B cell (primary cell): ENCODE measurements around the gene TOR1AIP1. TPM values are rescaled to one million over a fixed set of nuclear protein-coding genes. Genes with fewer than 3 reads are reported as not detected.

Source experiments
- ATAC-seq: fragments of 200-7000 bp; cut with Tn5 transposase; one replicate; pipeline ENCODE4 v1.10.0; 2021; ENCODE audit warnings: low read depth, mild to moderate bottlenecking, moderate number of reproducible peaks, moderate library complexity
- CTCF ChIA-PET: fragments of 350-600 bp; sonication (Branson Sonifier 250); formaldehyde crosslinking; loops from one replicate; lab custom pipeline; 2021; ENCODE audit warnings: antibody characterized with exemption, inconsistent platforms; lab: Charles Lee
- POLR2A ChIA-PET: fragments of 350-600 bp; sonication (Branson Sonifier 250); formaldehyde crosslinking; loops from one replicate; lab custom pipeline; 2021; ENCODE audit warnings: antibody characterized with exemption; lab: Charles Lee
- DNase-seq: peaks from one replicate; pipeline ENCODE4 v3.0.0; 2013
- H2AFZ ChIP-seq: 2 replicates; pipeline ENCODE4 v1.6.1; 2012; ENCODE audit warnings: mild to moderate bottlenecking, low read depth, low read length; ENCODE audit not compliant: insufficient read depth, poor library complexity, severe bottlenecking
- H3K27ac ChIP-seq, 2 donors: 1 replicate in 1 of 2; 2 replicates in 1 of 2; pipeline ENCODE4 v1.5.1; 2012 to 2013; ENCODE audit warnings: low read length in 2 of 2, mild to moderate bottlenecking in 2 of 2, moderate library complexity in 1 of 2
- H3K27me3 ChIP-seq, 4 experiments: fragments of 200-600 bp in 1 of 4; sonication (generic) in 1 of 4; replicated peaks in 1 of 4; 1 replicate in 2 of 4; 2 replicates in 2 of 4; pipeline versions ENCODE4 v1.6.1 to v1.7.0; 2013 to 2016; ENCODE audit warnings: low read length in 3 of 4, mild to moderate bottlenecking in 2 of 4, mixed read lengths in 1 of 4, moderate library complexity in 1 of 4; ENCODE audit not compliant: insufficient read depth in 4 of 4, control insufficient read depth in 3 of 4; ENCODE audit errors: control extremely low read depth in 1 of 4
- H3K36me3 ChIP-seq, 2 experiments: replicated peaks in 1 of 2; 1 replicate in 1 of 2; 2 replicates in 1 of 2; pipeline versions ENCODE4 v1.6.1 to v1.7.1; 2013; ENCODE audit warnings: low read length in 1 of 2; ENCODE audit not compliant: insufficient read depth in 2 of 2, control insufficient read depth in 1 of 2; ENCODE audit errors: control extremely low read depth in 1 of 2, extremely low read depth in 1 of 2
- H3K4me1 ChIP-seq, 2 donors: fragments of 200-600 bp in 1 of 2; sonication (generic) in 1 of 2; 1 replicate in 1 of 2; 2 replicates in 1 of 2; pipeline versions ENCODE4 v1.5.1 to v1.6.1; 2013 to 2017; ENCODE audit warnings: low read length in 2 of 2; ENCODE audit not compliant: control insufficient read depth in 2 of 2, insufficient read depth in 2 of 2
- H3K4me2 ChIP-seq: replicated peaks from 2 replicates; pipeline ENCODE3; 2012; ENCODE audit warnings: mild to moderate bottlenecking, low read depth, low read length; ENCODE audit not compliant: poor library complexity, severe bottlenecking
- H3K4me3 ChIP-seq, 5 experiments: fragments of 200-600 bp in 1 of 5; sonication (generic) in 1 of 5; 1 replicate in 3 of 5; 2 replicates in 2 of 5; pipeline versions ENCODE4 v1.5.1 to v1.7.0; 2011 to 2016; ENCODE audit warnings: low read length in 4 of 5, mild to moderate bottlenecking in 4 of 5, low read depth in 2 of 5, control low read depth in 1 of 5, moderate library complexity in 1 of 5; ENCODE audit not compliant: insufficient read depth in 1 of 5; ENCODE audit errors: control extremely low read depth in 1 of 5, extremely low read depth in 1 of 5
- H3K79me2 ChIP-seq: fragments of 200-600 bp; sonication (generic); one replicate; pipeline ENCODE4 v1.6.0; 2016; ENCODE audit warnings: low read length; ENCODE audit not compliant: control insufficient read depth, insufficient read depth
- H3K9ac ChIP-seq: fragments of 200-600 bp; sonication (generic); 2 replicates; pipeline ENCODE4 v1.6.1; 2017; ENCODE audit warnings: mild to moderate bottlenecking, low read length, moderate library complexity
- H3K9me3 ChIP-seq, 3 donors: one replicate each; pipeline versions ENCODE4 v1.6.1 to v1.7.1; 2013; ENCODE audit warnings: low read length in 2 of 3; ENCODE audit not compliant: control insufficient read depth in 2 of 3, insufficient read depth in 1 of 3; ENCODE audit errors: control extremely low read depth in 1 of 3
- H4K20me1 ChIP-seq: 2 replicates; pipeline ENCODE4 v1.6.0; 2012; ENCODE audit warnings: mild to moderate bottlenecking, low read length; ENCODE audit not compliant: insufficient read depth, control insufficient read depth, poor library complexity, severe bottlenecking
- H3K27ac Mint-ChIP-seq: one replicate; pipeline ENCODE4 v1.8.0; 2021; ENCODE audit warnings: mixed read lengths
- H3K27me3 Mint-ChIP-seq: one replicate; pipeline ENCODE4 v1.8.0; 2021; ENCODE audit warnings: mixed read lengths
- H3K4me1 Mint-ChIP-seq: one replicate; pipeline ENCODE4 v1.8.0; 2021; ENCODE audit warnings: mixed read lengths
- H3K4me3 Mint-ChIP-seq: one replicate; pipeline ENCODE4 v1.8.0; 2021; ENCODE audit warnings: mixed read lengths
- H3K9me3 Mint-ChIP-seq: one replicate; pipeline ENCODE4 v1.8.0; 2022; ENCODE audit warnings: mixed read lengths; ENCODE audit not compliant: insufficient read depth
- EZH2 ChIP-seq: IDR thresholded peaks from 2 replicates; pipeline ENCODE4 v1.6.1; 2012; ENCODE audit warnings: borderline replicate concordance, low read depth, mild to moderate bottlenecking, moderate library complexity, low read length; ENCODE audit not compliant: insufficient read depth, poor library complexity, severe bottlenecking
- WGBS: methylation state at CpG from one replicate; pipeline ENCODE4 v1.1.5; 2013; ENCODE audit warnings: missing lambda C conversion rate; ENCODE audit not compliant: insufficient coverage; 5-methylcytosine and 5-hydroxymethylcytosine counted together
- intact Hi-C: fragments of 100-400 bp; cut with micrococcal nuclease; formaldehyde crosslinking; loops from one replicate; pipeline ENCODE4 v1.10.0; 2022
- polyA plus RNA-seq: library from polyadenylated mRNA; depleted of rRNA; stranded (reverse); fragments of >200 nt; gene quantifications from 2 replicates; pipeline ENCODE4 v1.2.3, GENCODE V29; 2012
- total RNA-seq, 2 donors: library from RNA; stranded (reverse); fragments of 120-200 nt in 1 of 2; gene quantifications; 1 replicate in 1 of 2; 2 replicates in 1 of 2; pipeline versions ENCODE4 v1.2.3 to v1.2.4, GENCODE V29; 2013 to 2022
- TF ChIP-seq, protein P1 (sequence below): fragments of 200-600 bp; IDR thresholded peaks from one replicate; pipeline ENCODE4 v1.8.0; 2022; ENCODE audit warnings: antibody characterized with exemption, mild to moderate bottlenecking

The TOR1AIP1 gene
- total and polyA plus RNA-seq, 2 donors (not counting 1 experiment from before 2014, with no cell fraction given) = 43.3 to 98.1 TPM

DNA sequence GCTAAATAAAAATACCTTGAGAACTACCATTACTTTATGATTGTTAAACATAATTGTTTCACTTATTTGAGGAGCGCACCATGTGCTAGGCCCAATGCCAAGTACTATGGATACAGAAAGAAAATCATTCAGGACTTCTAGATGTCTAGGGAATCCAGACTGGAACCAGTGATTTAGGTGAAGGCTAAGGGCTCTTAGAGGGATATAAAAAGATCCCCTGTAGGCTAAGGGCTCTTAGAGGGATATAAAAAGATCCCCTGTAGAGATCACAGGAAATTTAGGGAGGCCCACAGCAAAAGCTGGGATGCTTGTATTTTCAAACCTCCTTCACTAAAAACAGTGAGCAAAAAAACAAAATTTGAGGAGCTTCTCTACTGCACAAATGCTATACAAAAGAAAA, 11.2 kb upstream of the TOR1AIP1 start:
- Histone ChIP-seq H3K27me3 (no peaks in the 10 kb centered on the region), H3K4me2 (no peak overlapping the region), H3K4me3 (no peak overlapping the region), H3K9ac (no peak overlapping the region), H3K4me1 (peaks cover 6 to 8% of the 10 kb centered on the region in 2 donors), H3K9me3 (no peaks in the 10 kb centered on the region), H3K27ac (no peak overlapping the region), H2AFZ (no peak overlapping the region), H3K79me2 (peaks cover 58% of the 10 kb centered on the region), H3K36me3 (peaks cover 0 to 22% of the 10 kb centered on the region in 2 experiments), H4K20me1 (peaks cover 16% of the 10 kb centered on the region)
- POLR2A ChIA-PET = no interaction called here
- no peak for DNase-seq
- TF ChIP-seq EZH2 = no peak
- TF ChIP-seq, protein P1, sequence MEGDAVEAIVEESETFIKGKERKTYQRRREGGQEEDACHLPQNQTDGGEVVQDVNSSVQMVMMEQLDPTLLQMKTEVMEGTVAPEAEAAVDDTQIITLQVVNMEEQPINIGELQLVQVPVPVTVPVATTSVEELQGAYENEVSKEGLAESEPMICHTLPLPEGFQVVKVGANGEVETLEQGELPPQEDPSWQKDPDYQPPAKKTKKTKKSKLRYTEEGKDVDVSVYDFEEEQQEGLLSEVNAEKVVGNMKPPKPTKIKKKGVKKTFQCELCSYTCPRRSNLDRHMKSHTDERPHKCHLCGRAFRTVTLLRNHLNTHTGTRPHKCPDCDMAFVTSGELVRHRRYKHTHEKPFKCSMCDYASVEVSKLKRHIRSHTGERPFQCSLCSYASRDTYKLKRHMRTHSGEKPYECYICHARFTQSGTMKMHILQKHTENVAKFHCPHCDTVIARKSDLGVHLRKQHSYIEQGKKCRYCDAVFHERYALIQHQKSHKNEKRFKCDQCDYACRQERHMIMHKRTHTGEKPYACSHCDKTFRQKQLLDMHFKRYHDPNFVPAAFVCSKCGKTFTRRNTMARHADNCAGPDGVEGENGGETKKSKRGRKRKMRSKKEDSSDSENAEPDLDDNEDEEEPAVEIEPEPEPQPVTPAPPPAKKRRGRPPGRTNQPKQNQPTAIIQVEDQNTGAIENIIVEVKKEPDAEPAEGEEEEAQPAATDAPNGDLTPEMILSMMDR = no peak
- Mint-ChIP-seq H3K4me1 (peaks cover 39% of the 10 kb centered on the region), H3K4me3 (no peak overlapping the region), H3K9me3 (no peaks in the 10 kb centered on the region), H3K27ac (no peak overlapping the region), H3K27me3 (no peaks in the 10 kb centered on the region)
- WGBS = 100% methylated on average over 1 of the region's 1 CpG
- intact Hi-C loops = no loop called here
- CTCF ChIA-PET = interaction anchor here (1.1 to 1.3 kb wide), 2 partner anchors 56 to 308 kb away, joined by 5 to 6 read pairs; no protein-coding TSS in a partner anchor
- no peak for ATAC-seq

DNA sequence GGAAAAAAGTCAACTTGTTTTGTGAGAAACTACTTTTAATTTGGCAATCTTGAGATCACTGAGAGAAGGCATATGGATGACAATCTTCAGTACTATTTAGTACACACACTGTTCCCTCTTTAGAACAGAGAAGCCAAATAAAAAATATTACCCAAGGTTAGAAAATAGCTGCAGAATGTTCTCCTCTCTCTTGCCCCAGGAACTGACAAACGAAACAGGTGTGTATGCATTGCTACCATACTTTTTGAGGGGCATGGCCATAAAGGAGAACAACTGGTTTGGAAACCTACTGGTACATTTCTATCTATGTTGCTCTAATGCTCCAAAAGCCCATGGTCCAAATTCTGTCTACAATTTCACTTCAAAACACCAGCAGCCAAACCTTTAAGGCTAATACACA, 10.1 kb upstream of the TOR1AIP1 start:
- CTCF ChIA-PET = interaction anchor here (0.5 to 1.1 kb wide), 3 partner anchors 63 to 1164 kb away, joined by 3 read pairs; no protein-coding TSS in a partner anchor
- H3K4me1 ChIP-seq = peaks cover 12 to 16% of the 10 kb centered on the region in 2 donors
- intact Hi-C loops = no loop called here
- POLR2A ChIA-PET = no interaction called here
- TF ChIP-seq, protein P1 = no peak
- TF ChIP-seq EZH2 = no peak
- no peak overlapping the region for H3K4me3 Mint-ChIP-seq
- no peak overlapping the region for H3K9ac ChIP-seq
- no peak for DNase-seq
- H2AFZ ChIP-seq = no peak overlapping the region
- no peaks in the 10 kb centered on the region for H3K27me3 Mint-ChIP-seq
- H3K9me3 Mint-ChIP-seq = no peaks in the 10 kb centered on the region
- no peak for ATAC-seq
- peak overlapping the region; percentile 50 for H3K27ac Mint-ChIP-seq
- peaks cover 10% of the 10 kb centered on the region for H4K20me1 ChIP-seq
- no peak overlapping the region for H3K4me3 ChIP-seq
- peaks cover 65% of the 10 kb centered on the region for H3K79me2 ChIP-seq
- H3K36me3 ChIP-seq = peaks cover 0 to 17% of the 10 kb centered on the region in 2 experiments
- H3K9me3 ChIP-seq = no peaks in the 10 kb centered on the region
- H3K4me2 ChIP-seq = no peak overlapping the region
- H3K4me1 Mint-ChIP-seq = peaks cover 46% of the 10 kb centered on the region
- 80% methylated on average over 1 of the region's 1 CpG for WGBS
- H3K27ac ChIP-seq = peak overlapping the region in 1 of 2 donors; percentile 62
- no peaks in the 10 kb centered on the region for H3K27me3 ChIP-seq
